Activated gamma-delta T cell treated with Interleukin-2 at 50 U/mL for 16 hours (primary cell): Measurements from ENCODE around the gene ZNF423.
A peak's percentile ranks its signal among the peaks of the same experiment; 100 is the strongest.

ENCODE experiments used
- DNase-seq: peaks from one replicate; pipeline ENCODE4 v3.0.0-alpha.2; 2020

Gene ZNF423

DNA sequence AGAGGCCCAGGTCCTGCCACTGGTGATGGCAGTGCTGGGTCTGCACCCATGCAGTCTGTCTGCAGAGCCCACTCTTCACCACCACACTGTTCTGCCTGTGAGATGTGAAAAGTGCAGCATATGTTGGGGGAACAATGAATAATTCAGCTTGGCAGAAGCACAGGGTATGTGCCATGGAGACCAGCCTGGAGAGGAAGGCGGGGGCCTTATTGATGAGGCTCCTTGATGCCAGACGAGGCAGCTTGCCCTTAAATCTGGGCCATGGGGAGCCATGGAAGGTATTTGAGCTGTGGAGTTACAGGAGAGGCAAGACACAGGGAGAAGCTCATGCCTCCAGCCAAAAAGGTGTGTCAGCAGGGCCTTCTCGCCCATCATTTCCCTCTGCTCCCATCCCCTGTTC is 357.6 kb downstream of the ZNF423 start:
- no peak for DNase-seq

- DNase-seq: no peak
Observed at GRCh38 chr16:49497466-49497865, 358.4 kb downstream of the ZNF423 start.

DNA sequence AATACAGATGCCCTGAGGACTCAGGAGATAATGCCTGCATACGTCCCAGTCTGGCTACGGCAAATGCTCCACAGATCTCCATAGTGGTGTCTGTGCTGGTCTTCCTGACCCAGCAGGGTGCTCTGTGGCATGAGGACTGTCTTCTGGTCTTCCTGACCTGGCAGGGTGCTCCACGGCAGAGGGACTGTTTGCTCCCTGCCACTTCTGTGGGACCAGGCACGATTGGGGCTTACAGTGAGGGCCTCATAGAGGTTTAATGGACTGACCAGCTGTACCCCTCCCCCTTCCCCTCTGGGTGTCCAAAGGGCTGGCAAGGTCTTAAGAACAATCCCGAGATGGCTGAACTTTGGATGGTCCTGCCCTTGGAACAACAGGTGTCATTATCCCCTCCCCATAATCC is 359.3 kb downstream of the ZNF423 start:
- DNase-seq: no peak

DNA sequence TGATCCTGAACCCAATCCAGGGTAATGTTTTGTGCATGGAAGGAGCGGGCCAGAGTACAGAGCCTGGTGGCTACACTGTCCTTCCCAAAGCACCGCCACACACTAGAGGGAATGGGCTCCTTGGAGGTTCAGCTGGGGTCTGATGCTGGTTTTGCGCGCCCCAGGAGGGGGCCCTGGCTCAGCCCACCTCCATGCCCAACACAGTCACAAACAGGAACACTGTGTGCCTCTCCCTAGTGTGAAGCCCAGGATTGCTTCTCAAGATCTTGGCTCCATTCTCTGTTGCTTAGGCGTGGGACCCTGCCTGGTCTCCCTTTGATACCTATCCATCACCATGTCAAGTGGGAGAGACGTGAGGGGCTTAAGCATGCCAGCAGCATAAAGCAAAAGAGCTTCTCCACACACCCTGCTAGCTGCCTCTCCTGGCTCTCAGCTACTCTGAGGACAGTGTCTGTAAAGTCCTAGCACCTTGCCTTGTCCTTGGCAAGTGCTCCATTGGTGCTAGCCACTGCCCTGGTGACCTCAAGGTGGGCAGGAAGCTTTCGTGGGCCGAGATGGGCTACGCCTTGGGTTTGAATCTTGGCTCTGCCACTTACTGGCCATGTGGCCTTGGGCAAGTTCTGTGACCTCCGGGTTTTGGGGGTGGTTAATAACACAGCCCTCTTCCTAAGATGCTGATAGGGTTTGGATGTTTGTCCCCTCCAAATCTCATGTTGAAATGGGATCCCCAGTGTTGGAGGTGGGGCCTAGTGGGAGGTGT is 360.1 kb downstream of the ZNF423 start:
- no peak for DNase-seq

GRCh38 chr16:49494891-49495566 is 360.9 kb downstream of the ZNF423 start:
- DNase-seq: no peak

DNA sequence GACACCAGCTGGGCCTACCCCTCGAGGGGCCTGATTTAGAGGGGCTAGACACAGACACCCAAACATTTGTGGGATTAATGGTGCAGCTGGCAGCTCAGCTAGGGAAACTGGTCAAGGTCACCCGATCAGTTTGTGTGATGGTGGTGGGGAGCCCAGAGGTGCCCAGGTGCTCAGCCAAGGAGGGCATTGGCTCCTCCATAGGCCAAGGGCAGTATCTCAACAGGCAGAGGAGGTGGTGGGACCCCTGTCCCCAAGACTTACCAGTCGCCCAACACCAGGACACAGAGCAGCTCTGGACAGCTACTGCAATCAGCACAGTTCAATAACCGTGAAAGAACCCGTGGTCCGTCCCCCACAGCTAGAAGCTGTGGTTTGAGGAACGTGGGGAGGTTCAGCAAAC is 361.4 kb downstream of the ZNF423 start:
- no peak for DNase-seq

DNA sequence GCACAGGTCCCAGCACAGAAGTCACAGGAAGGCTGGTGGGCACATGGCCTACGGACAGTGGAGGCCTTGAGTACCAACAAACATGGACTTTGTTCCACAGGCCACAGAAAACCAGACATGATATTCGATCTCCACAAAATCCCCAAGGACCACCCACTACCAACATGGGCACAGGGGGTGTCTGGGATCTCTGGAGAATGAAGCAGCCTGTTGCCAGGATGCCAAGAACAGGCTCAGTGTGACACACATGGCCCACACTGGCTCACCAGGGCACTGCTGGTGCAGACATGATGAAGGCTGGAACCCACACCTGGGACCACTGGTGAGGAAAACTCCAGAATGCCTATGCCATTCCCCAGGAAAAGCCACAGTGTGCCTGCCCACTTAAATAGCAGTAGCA is 362.1 kb downstream of the ZNF423 start:
- no peak for DNase-seq

GRCh38 chr16:49492896-49493626 is 362.9 kb downstream of the ZNF423 start:
- DNase-seq: no peak

DNA sequence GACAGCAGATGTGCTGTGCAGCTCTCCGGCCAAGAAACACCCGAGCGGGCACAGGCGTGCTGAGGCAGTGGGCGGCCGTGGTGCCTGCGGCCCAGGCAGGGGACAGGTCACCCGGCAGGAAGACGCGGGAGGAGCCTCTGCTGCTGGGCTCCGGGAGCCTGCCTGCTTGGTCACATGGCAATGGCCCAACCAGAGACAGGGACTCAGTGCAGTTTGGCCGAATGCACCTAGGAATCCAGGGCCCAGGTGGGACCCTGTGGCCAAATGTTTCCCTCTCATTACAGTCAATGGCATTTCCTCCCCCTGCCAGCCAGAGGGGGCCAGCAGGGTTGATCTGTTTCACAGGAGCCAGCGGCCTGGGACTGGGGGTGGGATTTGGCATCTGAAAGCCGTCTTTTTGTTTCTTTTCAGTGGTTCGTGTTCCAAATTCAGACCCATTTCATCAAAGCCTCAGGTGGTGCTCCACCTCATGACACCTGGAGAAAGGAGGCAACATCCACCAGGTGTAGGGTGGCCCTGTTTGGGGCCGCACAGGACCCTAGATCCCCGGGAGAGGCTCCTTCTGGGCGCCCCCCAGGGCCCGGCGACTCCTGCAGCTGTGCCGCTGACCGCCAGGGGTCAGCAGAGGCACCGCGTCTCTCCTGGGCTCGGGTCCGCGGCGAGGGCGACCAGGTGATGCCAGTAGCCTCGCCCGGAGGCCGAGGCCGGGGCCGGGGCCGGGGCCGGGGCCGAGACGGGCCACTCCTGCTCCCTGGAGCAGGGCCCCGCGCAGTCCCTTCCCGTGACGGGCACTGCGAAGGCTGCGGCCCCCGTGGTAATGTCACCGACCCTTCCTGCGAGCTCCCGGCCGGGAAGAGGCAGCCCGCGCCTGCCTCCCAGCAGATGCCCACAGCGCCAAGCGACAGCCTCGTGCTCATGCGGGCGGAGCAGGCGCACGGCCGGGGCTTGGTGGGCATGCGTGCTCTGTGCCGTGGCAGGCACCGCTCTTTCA is 363.8 kb downstream of the ZNF423 start:
- peak; percentile 32 for DNase-seq

DNA sequence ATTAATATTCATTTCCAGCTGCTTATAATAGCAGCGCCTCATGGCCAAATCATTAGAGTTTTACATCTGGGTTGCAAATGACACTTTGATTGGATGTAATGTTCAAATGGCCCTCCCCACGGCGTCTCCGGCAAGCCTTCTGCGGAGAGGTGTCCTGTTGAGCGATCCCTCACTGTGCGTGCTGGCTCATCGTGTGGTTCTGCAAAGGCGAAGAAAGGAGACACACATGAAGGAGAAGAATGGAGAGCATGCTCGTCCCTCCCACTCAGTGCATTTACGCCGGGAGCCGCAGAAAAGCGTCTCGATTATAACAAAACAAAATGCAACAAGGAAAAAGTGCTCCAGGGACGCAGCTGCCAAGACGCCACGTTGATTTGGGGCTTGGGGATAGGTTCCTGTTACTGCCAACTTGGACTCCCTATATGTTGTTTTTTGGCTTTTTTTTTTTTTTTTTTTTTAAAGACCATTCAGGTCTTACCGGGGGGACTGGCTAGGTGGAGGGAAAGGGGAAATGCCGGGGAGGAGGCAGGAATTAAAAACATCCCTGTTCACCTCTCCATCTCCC is 364.7 kb downstream of the ZNF423 start:
- DNase-seq: no peak

GRCh38 chr16:49490321-49490705 is 365.6 kb downstream of the ZNF423 start:
- no peak for DNase-seq

GRCh38 chr16:49489686-49490320 is 366.1 kb downstream of the ZNF423 start:
- DNase-seq: no peak

GRCh38 chr16:49488740-49489525 is 367.0 kb downstream of the ZNF423 start:
- DNase-seq: no peak

- no peak for DNase-seq
Observed at GRCh38 chr16:49488336-49488735, 367.6 kb downstream of the ZNF423 start.

DNA sequence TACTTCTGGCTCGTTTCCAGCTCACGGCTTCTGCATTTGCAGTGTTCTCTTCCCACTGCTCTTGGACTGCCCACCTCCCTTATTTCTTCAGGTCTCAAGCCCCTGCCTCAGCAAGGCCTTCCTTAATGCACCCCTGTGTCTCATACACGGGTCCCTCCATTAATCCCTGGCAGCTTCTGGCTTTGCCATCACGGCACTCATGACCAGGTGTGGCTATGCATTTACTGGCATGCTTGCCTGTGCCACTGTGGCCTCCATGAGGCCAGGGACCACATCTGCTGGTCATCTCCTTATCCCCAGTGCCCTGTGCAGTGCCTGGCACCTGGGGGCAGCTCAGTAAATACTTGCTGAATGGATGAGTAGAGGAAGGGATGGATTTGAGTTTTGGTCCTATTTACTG is 368.2 kb downstream of the ZNF423 start:
- DNase-seq: no peak

GRCh38 chr16:49486400-49486799 is 369.5 kb downstream of the ZNF423 start:
- no peak for DNase-seq

DNA sequence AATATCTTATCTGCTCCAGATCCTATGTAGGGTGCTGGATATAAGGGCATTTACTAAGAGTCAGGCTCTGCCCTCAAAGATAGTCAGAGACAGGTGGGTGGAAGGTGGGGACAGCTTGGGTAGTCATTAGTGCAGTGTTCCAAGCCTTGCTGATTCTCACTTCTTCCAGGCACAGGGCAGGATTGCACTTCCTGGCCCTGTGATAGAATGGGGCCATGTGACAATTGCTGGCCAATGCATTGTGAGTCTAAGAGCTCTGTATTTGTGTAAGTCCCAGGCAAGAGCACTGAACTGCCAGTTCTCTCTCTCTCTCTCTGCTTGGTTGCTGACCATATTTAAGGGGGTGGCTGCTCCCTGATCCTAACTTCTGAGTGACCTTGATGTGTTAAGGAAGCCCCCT is 370.2 kb downstream of the ZNF423 start:
- no peak for DNase-seq

GRCh38 chr16:49484936-49485335 is 371.0 kb downstream of the ZNF423 start:
- no peak for DNase-seq

DNA sequence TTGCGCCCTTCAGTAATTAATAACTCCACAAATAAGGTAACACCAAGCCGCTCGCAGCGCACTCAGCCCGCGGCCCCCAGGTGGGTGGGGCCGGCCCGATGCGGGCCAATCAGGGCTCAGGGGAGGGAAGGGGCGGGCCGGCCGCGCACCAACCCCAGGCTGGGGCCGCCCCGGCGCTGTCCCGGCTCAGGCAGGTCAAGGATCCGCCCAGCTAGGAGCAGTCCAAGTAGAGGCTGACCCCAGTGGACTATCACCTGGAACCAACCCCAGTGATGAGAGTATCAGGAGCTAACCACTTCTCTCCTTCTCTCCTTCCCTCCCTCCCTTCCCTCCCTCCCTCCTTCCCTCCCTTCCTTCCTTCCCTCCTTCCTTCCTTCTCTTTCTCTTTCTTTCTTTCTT is 371.5 kb downstream of the ZNF423 start:
- DNase-seq: no peak

DNA sequence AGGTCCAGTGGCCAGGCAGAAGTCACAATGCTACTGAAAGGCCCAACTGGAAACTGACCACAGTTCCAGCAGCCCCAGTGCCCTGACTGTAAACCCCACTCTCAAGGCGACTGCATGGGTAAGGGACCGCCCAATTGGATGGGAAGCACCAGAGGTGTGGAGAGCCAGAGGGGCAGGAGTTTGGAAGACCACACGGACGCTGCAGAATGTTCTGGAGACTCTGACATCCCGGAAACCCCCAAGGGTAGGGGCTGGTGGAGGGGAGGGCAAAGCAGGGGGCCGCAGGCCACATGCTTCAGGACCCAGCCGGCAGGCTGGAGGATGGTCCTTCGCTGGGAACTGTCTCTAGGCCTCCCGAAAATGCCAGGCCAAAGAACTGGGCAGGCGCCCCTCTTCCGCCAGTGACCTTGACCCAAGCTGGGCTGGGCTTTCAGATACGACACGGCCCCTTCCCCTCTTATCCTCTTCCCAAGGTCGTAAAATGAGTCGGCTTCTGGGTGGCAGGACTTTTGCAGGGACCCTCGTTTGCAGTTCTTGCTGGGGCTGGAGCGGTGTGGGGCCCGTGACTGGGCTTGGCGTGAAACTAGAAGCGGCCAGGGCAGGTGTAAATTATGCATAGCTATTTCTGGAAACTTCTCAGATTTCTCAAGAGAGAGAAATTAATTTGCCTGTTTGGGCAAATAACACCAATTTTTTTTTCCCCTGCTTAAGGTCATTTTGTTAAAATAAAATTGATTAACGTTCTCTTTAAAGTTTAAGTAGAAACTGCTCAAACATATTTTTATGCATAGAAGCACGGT is 372.1 kb downstream of the ZNF423 start:
- DNase-seq: no peak
